SK-N-SH treated with all-trans-retinoic acid at 6 μM for 48 hours (cell line): ENCODE measurements around the gene SYNPO2.

ENCODE experiments used
- ATAC-seq: fragments of 200-7000 bp; cut with Tn5 transposase; 3 replicates; pipeline ENCODE4 v1.9.1; 2020; ENCODE audit warnings: mild to moderate bottlenecking, moderate library complexity
- ARNTL ChIP-seq: fragments of 450-650 bp; formaldehyde crosslinking; IDR thresholded peaks from 2 replicates; pipeline ENCODE4 v1.5.0; 2020; ENCODE audit warnings: low read depth, mild to moderate bottlenecking, moderate library complexity, borderline replicate concordance
- BACH2 ChIP-seq: fragments of 250-450 bp; sonication (Bioruptor Pico); IDR thresholded peaks from 2 replicates; pipeline ENCODE4 v1.9.0; 2021; ENCODE audit warnings: mild to moderate bottlenecking, borderline replicate concordance
- CSDC2 ChIP-seq: fragments of 250-450 bp; sonication (Bioruptor Pico); IDR thresholded peaks from 2 replicates; pipeline ENCODE4 v1.5.0; 2020; ENCODE audit warnings: mild to moderate bottlenecking, moderate library complexity
- ESRRG ChIP-seq: fragments of 250-450 bp; sonication (Bioruptor Pico); IDR thresholded peaks from 2 replicates; pipeline ENCODE4 v1.6.1; 2021; ENCODE audit warnings: mild to moderate bottlenecking
- GLIS3 ChIP-seq: fragments of 250-450 bp; sonication (Bioruptor Pico); IDR thresholded peaks from 2 replicates; pipeline ENCODE4 v1.5.0; 2020; ENCODE audit warnings: mild to moderate bottlenecking, moderate library complexity
- ISL1 ChIP-seq: fragments of 250-450 bp; sonication (Bioruptor Pico); IDR thresholded peaks from 2 replicates; pipeline ENCODE4 v2.1.2; 2022; ENCODE audit warnings: mild to moderate bottlenecking, moderate library complexity
- OSR1 ChIP-seq: fragments of 250-450 bp; sonication (Bioruptor Pico); IDR thresholded peaks from 2 replicates; pipeline ENCODE4 v1.8.0; 2022; ENCODE audit warnings: moderate library complexity, mild to moderate bottlenecking, inconsistent platforms
- PPARA ChIP-seq: fragments of 250-450 bp; sonication (Bioruptor Pico); IDR thresholded peaks from 2 replicates; pipeline ENCODE4 v1.5.0; 2020; ENCODE audit warnings: mild to moderate bottlenecking, borderline replicate concordance
- RARB ChIP-seq: fragments of 250-450 bp; sonication (Bioruptor Pico); IDR thresholded peaks from 2 replicates; pipeline ENCODE4 v1.8.0; 2021; ENCODE audit warnings: mild to moderate bottlenecking, moderate library complexity
- SNAI2 ChIP-seq: fragments of 250-450 bp; sonication (Bioruptor Pico); IDR thresholded peaks from 2 replicates; pipeline ENCODE4 v1.5.0; 2020; ENCODE audit warnings: mild to moderate bottlenecking, moderate library complexity
- TCF4 ChIP-seq: fragments of 250-450 bp; sonication (Bioruptor Pico); IDR thresholded peaks from 2 replicates; pipeline ENCODE4 v1.8.0; 2021; ENCODE audit warnings: mild to moderate bottlenecking, moderate library complexity, borderline replicate concordance
- TOX ChIP-seq: fragments of 250-450 bp; sonication (Bioruptor Pico); IDR thresholded peaks from 2 replicates; pipeline ENCODE4 v1.8.0; 2021; ENCODE audit warnings: mild to moderate bottlenecking, moderate library complexity, borderline replicate concordance
- ZC3H10 ChIP-seq: fragments of 250-450 bp; sonication (Bioruptor Pico); IDR thresholded peaks from 2 replicates; pipeline ENCODE4 v1.5.1; 2021; ENCODE audit warnings: mild to moderate bottlenecking, moderate library complexity
- ZFP3 ChIP-seq: fragments of 250-450 bp; sonication (Bioruptor Pico); IDR thresholded peaks from 2 replicates; pipeline ENCODE4 v1.5.0; 2020; ENCODE audit warnings: mild to moderate bottlenecking, moderate library complexity
- ZFP30 ChIP-seq: fragments of 450-650 bp; formaldehyde crosslinking; IDR thresholded peaks from 2 replicates; pipeline ENCODE4 v1.5.0; 2022; ENCODE audit warnings: mild to moderate bottlenecking, moderate library complexity
- ZNF565 ChIP-seq: fragments of 450-650 bp; formaldehyde crosslinking; conservative IDR thresholded peaks from 2 replicates; pipeline ENCODE4 v1.5.0; 2020; ENCODE audit warnings: low read depth, mild to moderate bottlenecking, moderate library complexity
- ZNF70 ChIP-seq: fragments of 450-650 bp; formaldehyde crosslinking; IDR thresholded peaks from 2 replicates; pipeline ENCODE4 v1.5.0; 2020; ENCODE audit warnings: mild to moderate bottlenecking, moderate library complexity
- ZNF8 ChIP-seq: fragments of 450-650 bp; formaldehyde crosslinking; IDR thresholded peaks from 2 replicates; pipeline ENCODE4 v1.5.0; 2020; ENCODE audit warnings: mild to moderate bottlenecking, moderate library complexity
- TF ChIP-seq, protein P1 (sequence below): fragments of 250-450 bp; sonication (Bioruptor Pico); IDR thresholded peaks from 2 replicates; pipeline ENCODE4 v1.5.0; 2020; ENCODE audit warnings: mild to moderate bottlenecking, moderate library complexity
- TF ChIP-seq, protein P2 (sequence below): fragments of 250-450 bp; sonication (Bioruptor Pico); IDR thresholded peaks from 2 replicates; pipeline ENCODE4 v1.8.0; 2021; ENCODE audit warnings: low read depth, mild to moderate bottlenecking, moderate library complexity, borderline replicate concordance
- TF ChIP-seq, protein P3 (sequence below): fragments of 250-450 bp; sonication (Bioruptor Pico); IDR thresholded peaks from 2 replicates; pipeline ENCODE4 v1.5.1; 2021; ENCODE audit warnings: mild to moderate bottlenecking, moderate library complexity
- TF ChIP-seq, protein P4 (sequence below): fragments of 250-450 bp; sonication (Bioruptor Pico); IDR thresholded peaks from 2 replicates; pipeline ENCODE4 v1.8.0; 2020; ENCODE audit warnings: mild to moderate bottlenecking, moderate library complexity, borderline replicate concordance

Gene SYNPO2

DNA sequence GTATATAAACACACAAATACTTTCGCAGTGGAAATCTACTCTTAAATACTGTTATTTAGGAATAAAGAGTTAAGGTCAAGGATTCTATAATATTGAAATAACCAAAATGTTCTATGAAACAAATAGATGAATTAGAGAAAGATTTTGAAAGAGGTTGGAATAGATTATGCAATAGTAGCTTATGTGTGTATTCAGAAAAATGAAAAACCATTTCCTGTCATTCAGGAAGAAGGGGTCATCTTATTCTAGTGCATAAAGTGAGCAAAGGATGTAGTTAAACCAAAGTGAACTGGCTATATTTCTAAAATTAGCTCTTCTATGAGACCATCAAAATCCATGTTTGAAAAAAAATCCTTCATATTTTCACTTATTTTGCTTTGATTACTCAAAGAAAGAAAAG is 217.0 kb downstream of the SYNPO2 start:
- ATAC-seq: no peak
- TF ChIP-seq OSR1 (CRISPR knock-in tag) (no peak), CSDC2 (CRISPR knock-in tag) (no peak), BACH2 (CRISPR knock-in tag) (no peak), GLIS3 (CRISPR knock-in tag) (no peak), ZNF8 (no peak), ISL1 (CRISPR knock-in tag) (no peak), ZFP30 (no peak), PPARA (CRISPR knock-in tag) (no peak), ESRRG (CRISPR knock-in tag) (no peak), ZNF70 (CRISPR knock-in tag) (no peak), TCF4 (no peak), SNAI2 (CRISPR knock-in tag) (no peak), ZFP3 (CRISPR knock-in tag) (no peak), RARB (CRISPR knock-in tag) (no peak), ZNF565 (no peak), ZC3H10 (no peak), ARNTL (CRISPR knock-in tag) (no peak)
- TF ChIP-seq, protein P1, sequence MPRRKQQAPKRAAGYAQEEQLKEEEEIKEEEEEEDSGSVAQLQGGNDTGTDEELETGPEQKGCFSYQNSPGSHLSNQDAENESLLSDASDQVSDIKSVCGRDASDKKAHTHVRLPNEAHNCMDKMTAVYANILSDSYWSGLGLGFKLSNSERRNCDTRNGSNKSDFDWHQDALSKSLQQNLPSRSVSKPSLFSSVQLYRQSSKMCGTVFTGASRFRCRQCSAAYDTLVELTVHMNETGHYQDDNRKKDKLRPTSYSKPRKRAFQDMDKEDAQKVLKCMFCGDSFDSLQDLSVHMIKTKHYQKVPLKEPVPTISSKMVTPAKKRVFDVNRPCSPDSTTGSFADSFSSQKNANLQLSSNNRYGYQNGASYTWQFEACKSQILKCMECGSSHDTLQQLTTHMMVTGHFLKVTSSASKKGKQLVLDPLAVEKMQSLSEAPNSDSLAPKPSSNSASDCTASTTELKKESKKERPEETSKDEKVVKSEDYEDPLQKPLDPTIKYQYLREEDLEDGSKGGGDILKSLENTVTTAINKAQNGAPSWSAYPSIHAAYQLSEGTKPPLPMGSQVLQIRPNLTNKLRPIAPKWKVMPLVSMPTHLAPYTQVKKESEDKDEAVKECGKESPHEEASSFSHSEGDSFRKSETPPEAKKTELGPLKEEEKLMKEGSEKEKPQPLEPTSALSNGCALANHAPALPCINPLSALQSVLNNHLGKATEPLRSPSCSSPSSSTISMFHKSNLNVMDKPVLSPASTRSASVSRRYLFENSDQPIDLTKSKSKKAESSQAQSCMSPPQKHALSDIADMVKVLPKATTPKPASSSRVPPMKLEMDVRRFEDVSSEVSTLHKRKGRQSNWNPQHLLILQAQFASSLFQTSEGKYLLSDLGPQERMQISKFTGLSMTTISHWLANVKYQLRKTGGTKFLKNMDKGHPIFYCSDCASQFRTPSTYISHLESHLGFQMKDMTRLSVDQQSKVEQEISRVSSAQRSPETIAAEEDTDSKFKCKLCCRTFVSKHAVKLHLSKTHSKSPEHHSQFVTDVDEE: no peak
- TF ChIP-seq, protein P2, sequence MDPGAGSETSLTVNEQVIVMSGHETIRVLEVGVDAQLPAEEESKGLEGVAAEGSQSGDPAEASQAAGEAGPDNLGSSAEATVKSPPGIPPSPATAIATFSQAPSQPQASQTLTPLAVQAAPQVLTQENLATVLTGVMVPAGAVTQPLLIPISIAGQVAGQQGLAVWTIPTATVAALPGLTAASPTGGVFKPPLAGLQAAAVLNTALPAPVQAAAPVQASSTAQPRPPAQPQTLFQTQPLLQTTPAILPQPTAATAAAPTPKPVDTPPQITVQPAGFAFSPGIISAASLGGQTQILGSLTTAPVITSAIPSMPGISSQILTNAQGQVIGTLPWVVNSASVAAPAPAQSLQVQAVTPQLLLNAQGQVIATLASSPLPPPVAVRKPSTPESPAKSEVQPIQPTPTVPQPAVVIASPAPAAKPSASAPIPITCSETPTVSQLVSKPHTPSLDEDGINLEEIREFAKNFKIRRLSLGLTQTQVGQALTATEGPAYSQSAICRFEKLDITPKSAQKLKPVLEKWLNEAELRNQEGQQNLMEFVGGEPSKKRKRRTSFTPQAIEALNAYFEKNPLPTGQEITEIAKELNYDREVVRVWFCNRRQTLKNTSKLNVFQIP: no peak
- TF ChIP-seq, protein P3, sequence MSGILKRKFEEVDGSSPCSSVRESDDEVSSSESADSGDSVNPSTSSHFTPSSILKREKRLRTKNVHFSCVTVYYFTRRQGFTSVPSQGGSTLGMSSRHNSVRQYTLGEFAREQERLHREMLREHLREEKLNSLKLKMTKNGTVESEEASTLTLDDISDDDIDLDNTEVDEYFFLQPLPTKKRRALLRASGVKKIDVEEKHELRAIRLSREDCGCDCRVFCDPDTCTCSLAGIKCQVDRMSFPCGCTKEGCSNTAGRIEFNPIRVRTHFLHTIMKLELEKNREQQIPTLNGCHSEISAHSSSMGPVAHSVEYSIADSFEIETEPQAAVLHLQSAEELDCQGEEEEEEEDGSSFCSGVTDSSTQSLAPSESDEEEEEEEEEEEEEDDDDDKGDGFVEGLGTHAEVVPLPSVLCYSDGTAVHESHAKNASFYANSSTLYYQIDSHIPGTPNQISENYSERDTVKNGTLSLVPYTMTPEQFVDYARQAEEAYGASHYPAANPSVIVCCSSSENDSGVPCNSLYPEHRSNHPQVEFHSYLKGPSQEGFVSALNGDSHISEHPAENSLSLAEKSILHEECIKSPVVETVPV (CRISPR knock-in tag): no peak

DNA sequence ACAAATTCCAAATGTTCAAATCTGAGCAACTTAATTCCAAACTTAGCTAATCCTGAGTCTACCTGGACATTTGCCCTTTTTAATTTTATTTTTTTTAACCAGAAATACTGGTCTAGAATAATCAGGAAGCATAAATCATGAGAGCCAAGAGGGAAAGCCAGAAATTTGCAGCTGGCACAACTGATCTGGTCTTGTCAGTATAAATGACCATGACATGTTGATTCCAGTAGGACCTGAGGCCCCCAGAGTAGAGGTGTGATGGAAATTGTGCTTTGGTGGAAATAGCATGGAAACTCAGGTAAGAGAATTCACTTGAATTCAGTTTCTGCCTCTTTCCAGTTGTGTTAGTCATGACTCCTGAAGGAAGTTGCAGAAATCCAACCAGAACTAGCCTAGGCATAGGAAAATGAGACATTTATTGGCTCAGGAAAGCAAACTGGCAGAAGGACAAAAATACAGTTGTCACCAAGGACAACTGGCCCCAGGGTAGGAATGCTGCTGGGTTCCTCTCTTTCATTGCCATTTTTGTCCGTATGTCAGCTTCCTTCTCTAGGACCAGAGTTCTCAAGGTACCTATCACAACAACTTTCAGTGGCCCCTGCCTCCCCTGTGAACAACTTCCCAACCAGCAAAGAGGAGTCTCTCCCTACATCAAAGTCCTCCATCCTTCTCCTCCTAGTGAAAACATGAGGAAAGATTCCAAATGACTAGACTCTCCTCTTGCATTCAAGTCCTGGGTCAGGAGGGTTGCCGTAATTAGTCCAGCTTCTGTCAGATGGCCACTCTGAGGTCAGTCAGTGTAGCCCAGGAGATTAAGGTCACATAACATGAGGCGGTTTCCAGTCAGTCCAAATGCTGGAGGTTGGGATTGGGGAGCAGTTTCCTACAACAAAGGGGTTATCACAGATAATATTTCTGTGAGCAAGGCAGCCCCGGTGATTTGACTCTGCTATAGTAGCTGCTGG is 217.7 kb downstream of the SYNPO2 start:
- TF ChIP-seq ZNF70 (CRISPR knock-in tag) (no peak), GLIS3 (CRISPR knock-in tag) (no peak), ESRRG (CRISPR knock-in tag) (no peak), ARNTL (CRISPR knock-in tag) (no peak)
- TF ChIP-seq, protein P2: no peak
- TF ChIP-seq, protein P3 (CRISPR knock-in tag): no peak

DNA sequence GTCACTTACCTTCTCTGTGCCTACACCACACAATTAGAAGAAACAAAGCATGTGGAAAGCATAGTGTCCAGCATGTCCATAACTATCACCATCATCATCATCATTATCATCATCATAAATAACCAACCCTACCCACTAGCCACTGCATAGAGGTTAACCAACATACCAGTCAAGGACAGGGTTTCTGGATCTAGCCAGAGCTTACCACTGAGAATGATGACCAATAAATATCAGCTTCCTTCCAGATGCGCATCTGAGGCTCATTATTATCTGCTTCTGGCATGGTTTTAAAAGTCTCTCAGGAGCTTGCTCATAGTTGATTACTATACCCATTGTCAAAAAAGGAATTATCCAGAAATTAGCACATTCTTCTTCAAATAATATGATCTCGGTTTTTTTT is 221.5 kb downstream of the SYNPO2 start:
- ATAC-seq: no peak
- no peak for TF ChIP-seq GLIS3 (CRISPR knock-in tag)
- no peak for TF ChIP-seq PPARA (CRISPR knock-in tag)
- no peak for TF ChIP-seq ZFP3 (CRISPR knock-in tag)
- TF ChIP-seq ESRRG (CRISPR knock-in tag): no peak
- no peak for TF ChIP-seq ZNF70 (CRISPR knock-in tag)
- TF ChIP-seq ZC3H10: no peak
- no peak for TF ChIP-seq ISL1 (CRISPR knock-in tag)
- TF ChIP-seq, protein P4, sequence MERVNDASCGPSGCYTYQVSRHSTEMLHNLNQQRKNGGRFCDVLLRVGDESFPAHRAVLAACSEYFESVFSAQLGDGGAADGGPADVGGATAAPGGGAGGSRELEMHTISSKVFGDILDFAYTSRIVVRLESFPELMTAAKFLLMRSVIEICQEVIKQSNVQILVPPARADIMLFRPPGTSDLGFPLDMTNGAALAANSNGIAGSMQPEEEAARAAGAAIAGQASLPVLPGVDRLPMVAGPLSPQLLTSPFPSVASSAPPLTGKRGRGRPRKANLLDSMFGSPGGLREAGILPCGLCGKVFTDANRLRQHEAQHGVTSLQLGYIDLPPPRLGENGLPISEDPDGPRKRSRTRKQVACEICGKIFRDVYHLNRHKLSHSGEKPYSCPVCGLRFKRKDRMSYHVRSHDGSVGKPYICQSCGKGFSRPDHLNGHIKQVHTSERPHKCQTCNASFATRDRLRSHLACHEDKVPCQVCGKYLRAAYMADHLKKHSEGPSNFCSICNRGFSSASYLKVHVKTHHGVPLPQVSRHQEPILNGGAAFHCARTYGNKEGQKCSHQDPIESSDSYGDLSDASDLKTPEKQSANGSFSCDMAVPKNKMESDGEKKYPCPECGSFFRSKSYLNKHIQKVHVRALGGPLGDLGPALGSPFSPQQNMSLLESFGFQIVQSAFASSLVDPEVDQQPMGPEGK (CRISPR knock-in tag): no peak
- no peak for TF ChIP-seq TOX (CRISPR knock-in tag)
- TF ChIP-seq CSDC2 (CRISPR knock-in tag): no peak
- TF ChIP-seq ARNTL (CRISPR knock-in tag): no peak
- no peak for TF ChIP-seq ZNF565
- TF ChIP-seq, protein P2: no peak

More for the DNA sequence above, 217.7 kb downstream of the SYNPO2 start:
- no peak for ATAC-seq
